PFSK-1 (cell line): ENCODE results near the gene MLIP.

Source experiments
- FOXP2 ChIP-seq: optimal IDR thresholded peaks from 2 replicates; pipeline ENCODE3; 2011; ENCODE audit warnings: borderline replicate concordance, control low read depth, inconsistent platforms; ENCODE audit not compliant: insufficient read depth; ENCODE audit errors: extremely low read length, extremely low read depth
- POLR2AphosphoS5 ChIP-seq: IDR thresholded peaks from 2 replicates; pipeline ENCODE4 v1.6.1; 2012; ENCODE audit warnings: low read depth, mild to moderate bottlenecking, control low read depth, low read length, moderate library complexity
- REST ChIP-seq, 2 experiments: IDR thresholded peaks; 2 replicates each; pipeline versions ENCODE4 v1.6.1 to v1.8.0; 2011 to 2012; ENCODE audit warnings: low read depth in 2 of 2, low read length in 2 of 2, control low read depth in 1 of 2, inconsistent platforms in 1 of 2, mild to moderate bottlenecking in 1 of 2, moderate library complexity in 1 of 2; ENCODE audit not compliant: insufficient read depth in 1 of 2
- SIN3A ChIP-seq: IDR thresholded peaks from 2 replicates; pipeline ENCODE4 v1.6.1; 2012; ENCODE audit warnings: mild to moderate bottlenecking, low read length, moderate library complexity, borderline replicate concordance; ENCODE audit not compliant: insufficient read depth
- TAF1 ChIP-seq: IDR thresholded peaks from 2 replicates; pipeline ENCODE4 v1.6.1; 2012; ENCODE audit warnings: low read length, control low read depth, borderline replicate concordance; ENCODE audit not compliant: insufficient read depth

- TF ChIP-seq POLR2AphosphoS5 (no peak), TAF1 (no peak), FOXP2 (no peak), REST (IDR thresholded peaks at IDR 0.05; ENCODE audit: insufficient read depth in 1 of 2, low read depth in 2 of 2, low read length in 2 of 2) (no peak), SIN3A (no peak)
Measured at GRCh38 chr6:54185885-54186284, 74.6 kb downstream of the MLIP start.
